Measurements from ENCODE around the gene SLC9A5.

SLC9A5 gene

DNA sequence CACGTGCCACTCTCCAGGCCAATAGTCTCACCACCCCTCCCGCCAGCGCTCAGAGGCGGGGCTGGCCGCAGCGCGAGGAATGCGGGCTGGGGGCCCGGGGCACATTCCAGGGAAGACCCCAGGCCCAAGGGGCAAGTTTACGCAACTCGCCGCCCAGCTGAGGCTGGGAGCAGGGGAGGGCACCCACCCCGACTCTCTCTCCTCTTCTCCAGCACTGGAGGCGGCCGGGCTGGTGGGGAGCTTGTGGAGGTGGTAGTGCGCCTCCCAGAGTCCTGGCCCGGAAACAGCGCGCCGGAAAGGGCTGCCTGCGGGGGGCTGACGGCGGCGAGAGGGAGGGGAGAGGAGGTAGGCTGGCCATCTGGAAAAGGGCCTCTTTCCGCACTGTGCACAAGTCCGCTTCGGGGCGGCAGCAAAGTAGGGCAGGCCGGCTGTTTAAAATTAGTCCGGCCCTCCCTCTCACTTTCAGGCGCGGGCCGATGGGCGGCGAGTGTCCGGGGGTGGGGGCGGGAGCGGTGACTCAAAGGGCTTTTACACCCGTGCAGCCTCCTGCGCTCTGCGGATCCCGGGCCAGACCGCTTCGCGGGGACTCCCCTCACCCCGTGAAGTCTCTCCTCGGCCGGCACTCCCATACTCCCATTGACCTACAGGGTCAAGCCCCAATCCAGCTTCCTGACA is 2.6 kb upstream of the SLC9A5 start:
- peaks cover 20% of the 10 kb centered on the region for H3K79me2 ChIP-seq (ENCODE audit: low read length)
- peak overlapping the region; percentile 73 for H3K4me2 ChIP-seq (ENCODE audit: low read length)
- no peaks in the 10 kb centered on the region for H3K27me3 ChIP-seq (ENCODE audit: low read depth, low read length)
- H4K20me1 ChIP-seq (ENCODE audit: insufficient read depth, low read length) = 0 out of 2 replicates have a peak, but pooled peaks cover 2% of the 10 kb centered on the region
- H3K9ac ChIP-seq (ENCODE audit: low read length) = peak overlapping the region; percentile 73
- H2AFZ ChIP-seq (ENCODE audit: low read depth, low read length) = no peak overlapping the region; the same call in 1 of the 2 replicates
- H3K9me3 ChIP-seq (ENCODE audit: insufficient read depth, low read length) = no peaks in the 10 kb centered on the region
- peaks cover 40% of the 10 kb centered on the region for H3K4me1 ChIP-seq (ENCODE audit: low read length)
- TF ChIP-seq, protein P1, sequence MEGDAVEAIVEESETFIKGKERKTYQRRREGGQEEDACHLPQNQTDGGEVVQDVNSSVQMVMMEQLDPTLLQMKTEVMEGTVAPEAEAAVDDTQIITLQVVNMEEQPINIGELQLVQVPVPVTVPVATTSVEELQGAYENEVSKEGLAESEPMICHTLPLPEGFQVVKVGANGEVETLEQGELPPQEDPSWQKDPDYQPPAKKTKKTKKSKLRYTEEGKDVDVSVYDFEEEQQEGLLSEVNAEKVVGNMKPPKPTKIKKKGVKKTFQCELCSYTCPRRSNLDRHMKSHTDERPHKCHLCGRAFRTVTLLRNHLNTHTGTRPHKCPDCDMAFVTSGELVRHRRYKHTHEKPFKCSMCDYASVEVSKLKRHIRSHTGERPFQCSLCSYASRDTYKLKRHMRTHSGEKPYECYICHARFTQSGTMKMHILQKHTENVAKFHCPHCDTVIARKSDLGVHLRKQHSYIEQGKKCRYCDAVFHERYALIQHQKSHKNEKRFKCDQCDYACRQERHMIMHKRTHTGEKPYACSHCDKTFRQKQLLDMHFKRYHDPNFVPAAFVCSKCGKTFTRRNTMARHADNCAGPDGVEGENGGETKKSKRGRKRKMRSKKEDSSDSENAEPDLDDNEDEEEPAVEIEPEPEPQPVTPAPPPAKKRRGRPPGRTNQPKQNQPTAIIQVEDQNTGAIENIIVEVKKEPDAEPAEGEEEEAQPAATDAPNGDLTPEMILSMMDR (IDR thresholded peaks at IDR 0.05; ENCODE audit: low read depth, low read length) = peak; percentile 47
- no peak for TF ChIP-seq EZH2phosphoT487 (IDR thresholded peaks at IDR 0.05; ENCODE audit: low read depth)
- H3K27ac ChIP-seq (ENCODE audit: low read length) = peak overlapping the region; percentile 54
- peak overlapping the region; percentile 95 for H3K4me3 ChIP-seq (ENCODE audit: low read length)
- H3K36me3 ChIP-seq (replicated peaks; ENCODE audit: low read depth, low read length) = no peaks in the 10 kb centered on the region

DNA sequence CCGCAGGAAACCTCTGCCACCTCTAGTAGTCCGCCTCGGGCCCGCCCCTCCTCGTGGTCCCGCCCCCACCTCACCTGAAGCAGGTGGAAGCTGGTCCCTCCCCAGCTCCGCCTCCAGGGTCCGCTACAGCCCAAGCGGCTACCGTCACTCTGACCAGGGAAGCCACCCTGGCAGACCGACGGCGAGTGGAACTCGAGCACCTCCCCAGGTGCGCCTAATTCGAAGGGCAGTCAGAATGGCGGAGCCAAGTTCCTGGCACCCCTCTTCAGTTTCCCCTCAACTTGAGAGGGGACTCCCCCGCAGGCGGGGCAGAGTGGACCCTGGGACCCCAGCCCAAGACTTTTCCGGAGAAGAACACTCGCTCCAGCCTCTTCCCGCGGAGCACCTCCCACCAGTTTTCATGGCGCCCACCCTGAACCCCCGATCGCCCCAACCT is 2.0 kb upstream of the SLC9A5 start:
- peak overlapping the region; percentile 95 for H3K4me3 ChIP-seq (ENCODE audit: low read length)
- H4K20me1 ChIP-seq (ENCODE audit: insufficient read depth, low read length) = 0 out of 2 replicates have a peak, but pooled peaks cover 2% of the 10 kb centered on the region
- peaks cover 20% of the 10 kb centered on the region for H3K79me2 ChIP-seq (ENCODE audit: low read length)
- TF ChIP-seq, protein P1 (IDR thresholded peaks at IDR 0.05; ENCODE audit: low read depth, low read length) = no peak
- TF ChIP-seq EZH2phosphoT487 (IDR thresholded peaks at IDR 0.05; ENCODE audit: low read depth) = no peak
- H2AFZ ChIP-seq (ENCODE audit: low read depth, low read length) = peak overlapping the region; percentile 1; the same call in 1 of the 2 replicates
- H3K36me3 ChIP-seq (replicated peaks; ENCODE audit: low read depth, low read length) = no peaks in the 10 kb centered on the region
- peaks cover 40% of the 10 kb centered on the region for H3K4me1 ChIP-seq (ENCODE audit: low read length)
- H3K4me2 ChIP-seq (ENCODE audit: low read length) = peak overlapping the region; percentile 73
- H3K27me3 ChIP-seq (ENCODE audit: low read depth, low read length) = no peaks in the 10 kb centered on the region
- peak overlapping the region; percentile 73 for H3K9ac ChIP-seq (ENCODE audit: low read length)
- peak overlapping the region; percentile 54 for H3K27ac ChIP-seq (ENCODE audit: low read length)
- no peaks in the 10 kb centered on the region for H3K9me3 ChIP-seq (ENCODE audit: insufficient read depth, low read length)

DNA sequence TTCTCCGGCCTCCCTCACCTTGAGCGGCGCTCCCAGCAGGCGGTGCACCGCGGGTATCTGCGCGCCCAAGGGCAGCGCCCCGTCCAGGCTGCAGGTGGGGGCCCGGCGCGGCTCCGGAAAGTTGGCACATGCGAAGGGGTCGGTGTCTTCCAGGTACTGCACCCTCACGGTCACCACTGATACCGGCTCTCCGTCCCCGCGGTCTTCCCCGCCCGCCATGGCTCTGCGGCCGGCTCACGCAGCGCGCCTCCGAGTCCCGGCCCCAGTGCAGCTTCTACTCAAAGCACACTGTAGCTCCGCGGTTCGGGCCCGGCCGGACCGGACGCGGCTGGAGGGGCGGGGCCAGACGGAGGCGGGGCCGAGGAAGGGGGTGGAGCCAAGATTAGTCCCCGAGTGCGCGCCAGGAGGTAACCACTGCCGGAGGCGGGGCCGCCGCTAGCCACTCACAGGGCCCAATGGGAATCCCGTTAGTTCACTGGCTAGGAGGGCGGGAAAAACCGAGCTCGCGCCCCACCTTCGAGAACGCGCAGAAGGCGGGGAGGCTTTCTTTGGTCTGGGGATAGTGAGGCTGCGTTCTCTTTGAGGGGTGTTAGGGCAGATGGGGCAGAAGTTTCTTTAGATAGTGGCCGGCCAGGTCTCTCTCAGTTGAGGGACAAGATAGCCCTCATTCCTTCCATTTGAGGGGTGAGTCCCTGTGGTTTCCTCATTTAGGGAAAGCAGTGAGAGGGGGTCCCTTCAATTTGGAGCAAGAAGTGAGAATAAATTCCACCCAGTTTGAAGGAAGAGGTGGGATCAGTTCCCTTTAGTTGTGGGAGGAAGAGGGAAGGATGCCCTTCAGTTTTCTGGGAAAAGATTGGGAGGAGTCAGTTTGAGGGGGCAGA is 1.3 kb upstream of the SLC9A5 start, which contains the start of gene FHOD1:
TSS of gene FHOD1 (minus strand) at position 290 of the 881 bp plus-strand sequence. CDS start at position 219, 71 bp downstream.
- H3K36me3 ChIP-seq (replicated peaks; ENCODE audit: low read depth, low read length) = no peaks in the 10 kb centered on the region
- TF ChIP-seq EZH2phosphoT487 (IDR thresholded peaks at IDR 0.05; ENCODE audit: low read depth) = no peak
- TF ChIP-seq, protein P1 (IDR thresholded peaks at IDR 0.05; ENCODE audit: low read depth, low read length) = no peak
- H3K27me3 ChIP-seq (ENCODE audit: low read depth, low read length) = no peaks in the 10 kb centered on the region
- H3K79me2 ChIP-seq (ENCODE audit: low read length) = peaks cover 18% of the 10 kb centered on the region
- 0 out of 2 replicates have a peak, but pooled peaks cover 2% of the 10 kb centered on the region for H4K20me1 ChIP-seq (ENCODE audit: insufficient read depth, low read length)
- H3K4me1 ChIP-seq (ENCODE audit: low read length) = peaks cover 40% of the 10 kb centered on the region
- peak within 1 kb of the TSS; percentile 90 for H3K9ac ChIP-seq (ENCODE audit: low read length)
- peak within 1 kb of the TSS; percentile 54 for H3K27ac ChIP-seq (ENCODE audit: low read length)
- peak within 1 kb of the TSS; percentile 95 for H3K4me3 ChIP-seq (ENCODE audit: low read length)
- peak within 1 kb of the TSS; percentile 97 for H3K4me2 ChIP-seq (ENCODE audit: low read length)
- no peaks in the 10 kb centered on the region for H3K9me3 ChIP-seq (ENCODE audit: insufficient read depth, low read length)
- peak within 1 kb of the TSS; percentile 71 for H2AFZ ChIP-seq (ENCODE audit: low read depth, low read length)

DNA sequence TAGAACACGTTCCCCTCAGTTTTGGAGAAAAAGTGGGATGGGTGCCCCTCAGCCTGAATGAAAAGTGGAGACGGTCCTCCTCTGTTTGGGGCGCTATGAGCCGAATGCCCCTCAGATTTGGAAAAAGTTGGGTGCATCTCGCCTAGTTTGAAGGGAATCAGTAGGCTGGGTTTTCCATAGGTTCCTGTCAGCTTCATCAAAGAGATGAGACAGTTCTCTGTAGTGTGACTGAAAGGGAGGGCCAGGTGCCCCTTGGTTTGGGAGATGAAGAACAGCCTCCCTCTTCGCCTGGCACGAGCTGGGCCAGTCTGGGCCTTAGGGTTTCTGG is 742 bp upstream of the SLC9A5 start:
- H3K4me2 ChIP-seq (ENCODE audit: low read length) = peak overlapping the region; percentile 97
- H3K36me3 ChIP-seq (replicated peaks; ENCODE audit: low read depth, low read length) = no peaks in the 10 kb centered on the region
- H4K20me1 ChIP-seq (ENCODE audit: insufficient read depth, low read length) = no peaks in the 10 kb centered on the region
- peak overlapping the region; percentile 95 for H3K4me3 ChIP-seq (ENCODE audit: low read length)
- H2AFZ ChIP-seq (ENCODE audit: low read depth, low read length) = peak overlapping the region; percentile 71; the same call in 1 of the 2 replicates
- no peaks in the 10 kb centered on the region for H3K9me3 ChIP-seq (ENCODE audit: insufficient read depth, low read length)
- no peak overlapping the region for H3K27ac ChIP-seq (ENCODE audit: low read length)
- peaks cover 16% of the 10 kb centered on the region for H3K79me2 ChIP-seq (ENCODE audit: low read length)
- H3K9ac ChIP-seq (ENCODE audit: low read length) = peak overlapping the region; percentile 90
- H3K27me3 ChIP-seq (ENCODE audit: low read depth, low read length) = no peaks in the 10 kb centered on the region
- H3K4me1 ChIP-seq (ENCODE audit: low read length) = peaks cover 40% of the 10 kb centered on the region
- TF ChIP-seq, protein P1 (IDR thresholded peaks at IDR 0.05; ENCODE audit: low read depth, low read length) = no peak
- no peak for TF ChIP-seq EZH2phosphoT487 (IDR thresholded peaks at IDR 0.05; ENCODE audit: low read depth)
